Activated naive CD8-positive, alpha-beta T cell treated with anti-CD3 and anti-CD28 coated beads, Interleukin-2, amount 10 ng/mL, durations not matched to agents 7 days and 5 days (primary cell): Measurements from ENCODE around the gene ABCB9. TPM values are rescaled to one million over a fixed set of nuclear protein-coding genes. Genes with fewer than 3 reads are reported as not detected.
A peak's percentile ranks its signal among the peaks of the same experiment; 100 is the strongest.

Experiments used
- ATAC-seq: fragments of 150-1000 bp; cut with Tn5 transposase; one replicate; pipeline ENCODE4 v1.10.0; 2021; ENCODE audit warnings: low read depth, moderate library complexity
- POLR2A ChIA-PET: fragments of 350-600 bp; sonication (Branson Sonifier 250); formaldehyde crosslinking; loops from one replicate; lab custom pipeline; 2021; ENCODE audit warnings: antibody characterized with exemption; lab: Charles Lee
- DNase-seq: peaks from one replicate; pipeline ENCODE4 v3.0.0; 2021
- H3K27ac Mint-ChIP-seq: one replicate; pipeline ENCODE4 v1.8.0; 2022; ENCODE audit warnings: mild to moderate bottlenecking, mixed read lengths
- H3K27me3 Mint-ChIP-seq: one replicate; pipeline ENCODE4 v1.8.0; 2022; ENCODE audit warnings: mild to moderate bottlenecking, moderate library complexity, mixed read lengths
- H3K36me3 Mint-ChIP-seq: one replicate; pipeline ENCODE4 v1.8.0; 2021; ENCODE audit warnings: mild to moderate bottlenecking, mixed read lengths
- H3K4me1 Mint-ChIP-seq: one replicate; pipeline ENCODE4 v1.8.0; 2021; ENCODE audit warnings: mixed read lengths
- H3K4me3 Mint-ChIP-seq: one replicate; pipeline ENCODE4 v1.8.0; 2022; ENCODE audit warnings: mild to moderate bottlenecking, moderate library complexity, mixed read lengths
- H3K9me3 Mint-ChIP-seq: one replicate; pipeline ENCODE4 v1.8.0; 2021; ENCODE audit warnings: mixed read lengths
- total RNA-seq, 2 experiments: library from RNA; stranded (reverse); gene quantifications; one replicate each; pipeline ENCODE4 v1.2.3, GENCODE V29; 2021

The ABCB9 gene
- total RNA-seq, 2 experiments from 2014 or later: 7.0 to 9.2 TPM

DNA sequence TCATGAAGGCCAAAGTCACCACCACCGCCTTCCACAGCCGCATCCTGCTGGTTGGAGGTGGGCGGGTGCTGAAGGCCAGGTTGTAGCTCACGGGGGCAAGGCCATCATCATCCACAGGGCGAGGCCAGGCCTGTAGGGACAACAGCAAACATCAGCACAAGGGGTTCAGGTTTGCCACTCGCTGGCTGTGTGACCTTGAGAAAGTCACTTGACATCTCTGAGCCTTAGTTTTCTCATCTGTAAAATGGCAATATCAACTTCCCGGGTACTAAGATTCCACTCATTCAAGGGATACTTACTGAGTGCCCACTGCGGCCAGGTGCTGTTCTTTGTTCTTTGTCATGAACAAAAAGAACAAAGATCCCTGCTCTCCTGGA lies 6.1 kb downstream of the ABCB9 start:
- POLR2A ChIA-PET: interaction anchor here (0.7 kb wide), 1 partner anchor 19 kb away, joined by 3 read pairs; no protein-coding TSS in a partner anchor
- ATAC-seq: no peak
- Mint-ChIP-seq H3K27me3 (no peaks in the 10 kb centered on the region), H3K4me3 (no peak overlapping the region), H3K27ac (no peak overlapping the region), H3K36me3 (no peaks in the 10 kb centered on the region), H3K9me3 (no peaks in the 10 kb centered on the region), H3K4me1 (peaks cover 5% of the 10 kb centered on the region)
- DNase-seq: no peak

DNA sequence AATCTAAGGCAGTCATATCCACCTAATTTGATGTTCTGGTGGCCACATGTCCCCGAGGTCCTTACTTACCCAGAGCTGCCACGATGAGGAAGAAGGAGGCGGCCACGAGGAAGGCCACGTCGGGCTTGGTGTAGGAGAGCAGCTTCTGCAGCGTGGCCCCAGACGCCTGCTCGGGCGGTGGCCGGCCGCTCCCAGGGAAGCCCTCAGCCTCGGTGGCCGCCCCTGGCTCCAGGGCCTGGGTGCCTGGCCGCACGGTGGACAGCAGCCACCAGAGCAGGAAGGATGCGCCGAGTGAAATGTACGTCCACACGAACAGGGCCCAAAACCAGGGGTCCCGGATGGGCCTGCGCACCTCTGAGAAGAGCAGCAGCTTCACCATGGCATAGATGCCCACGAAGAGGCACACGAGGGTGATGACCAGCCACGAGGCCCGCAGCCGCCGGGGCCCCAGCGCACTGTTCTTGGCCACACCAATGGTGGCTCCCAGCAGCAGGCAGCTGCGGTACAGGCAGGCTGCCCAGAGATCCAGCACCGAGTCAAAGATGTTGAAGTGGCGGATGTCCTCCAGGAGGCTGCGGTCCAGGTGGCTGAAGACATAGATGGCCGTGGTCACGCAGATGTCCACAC lies 6.6 kb downstream of the ABCB9 start:
- H3K4me1 Mint-ChIP-seq: peaks cover 2% of the 10 kb centered on the region
- POLR2A ChIA-PET: no interaction called here
- H3K27me3 Mint-ChIP-seq: no peaks in the 10 kb centered on the region
- ATAC-seq (no peak), DNase-seq (no peak)
- no peaks in the 10 kb centered on the region for H3K36me3 Mint-ChIP-seq
- no peak overlapping the region for H3K4me3 Mint-ChIP-seq
- no peak overlapping the region for H3K27ac Mint-ChIP-seq
- H3K9me3 Mint-ChIP-seq: no peaks in the 10 kb centered on the region

DNA sequence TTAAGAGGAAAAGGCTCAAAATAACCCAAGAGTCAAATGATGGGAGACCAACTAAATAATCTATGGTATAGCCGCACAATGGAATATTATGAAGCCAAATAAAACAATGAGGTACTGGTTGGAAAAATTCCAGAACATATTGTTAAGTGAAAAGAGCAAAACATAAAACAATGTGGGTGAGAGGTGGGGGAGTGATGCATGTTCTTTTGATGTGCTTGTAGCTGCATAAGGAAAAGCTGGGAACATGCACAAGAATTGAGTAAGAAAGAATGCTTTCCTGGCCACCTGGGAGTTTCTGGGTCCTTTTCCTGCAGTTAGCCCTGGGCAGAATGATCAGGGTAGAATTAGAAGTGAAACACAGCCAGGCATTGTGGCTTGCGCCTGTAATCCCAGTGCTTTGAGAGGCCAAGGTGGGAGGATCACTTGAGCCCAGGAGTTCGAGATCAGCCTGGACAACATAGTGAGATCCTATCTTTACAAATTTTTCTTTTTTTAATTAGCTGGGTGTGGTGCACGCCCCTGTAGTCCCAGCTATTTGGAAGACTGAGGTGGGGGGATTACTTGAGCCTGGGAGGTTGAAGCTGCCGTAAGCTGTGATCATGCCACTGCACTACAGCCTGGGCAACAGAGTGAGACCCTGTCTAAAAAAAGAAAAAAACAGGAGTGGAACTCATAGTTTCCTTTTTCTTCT lies 7.9 kb downstream of the ABCB9 start:
- Mint-ChIP-seq H3K27ac (no peak overlapping the region), H3K4me1 (no peaks in the 10 kb centered on the region), H3K9me3 (no peaks in the 10 kb centered on the region), H3K27me3 (no peaks in the 10 kb centered on the region), H3K4me3 (no peak overlapping the region), H3K36me3 (no peaks in the 10 kb centered on the region)
- DNase-seq (no peak), ATAC-seq (no peak)
- POLR2A ChIA-PET: no interaction called here

DNA sequence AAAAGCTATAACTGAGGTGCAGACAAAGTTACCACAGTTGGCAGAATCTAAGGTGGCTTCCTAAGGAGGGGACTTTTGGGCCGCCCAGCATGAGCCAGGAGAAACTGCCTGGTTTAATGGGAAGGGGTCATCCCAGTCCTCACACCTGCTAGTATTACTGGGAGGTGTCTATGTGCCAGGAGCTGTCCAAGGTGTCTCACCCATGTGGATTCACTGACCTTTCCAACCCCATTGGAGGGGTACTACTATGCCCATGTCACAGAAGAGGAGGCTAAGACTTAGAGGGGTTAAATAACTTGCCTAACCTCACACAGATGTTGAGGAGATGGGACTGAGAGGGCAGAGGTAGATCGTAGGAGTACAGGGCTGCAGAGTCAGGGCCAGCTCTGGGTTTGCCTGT lies 10.2 kb downstream of the ABCB9 start:
- H3K27ac Mint-ChIP-seq: no peak overlapping the region
- H3K4me3 Mint-ChIP-seq: no peak overlapping the region
- DNase-seq (no peak), ATAC-seq (no peak)
- no peaks in the 10 kb centered on the region for H3K9me3 Mint-ChIP-seq
- POLR2A ChIA-PET: interaction anchor here (0.5 to 1.2 kb wide), 2 partner anchors 100 to 266 kb away, joined by 3 read pairs; no protein-coding TSS in a partner anchor
- H3K27me3 Mint-ChIP-seq: no peaks in the 10 kb centered on the region
- peaks cover 4% of the 10 kb centered on the region for H3K4me1 Mint-ChIP-seq
- no peaks in the 10 kb centered on the region for H3K36me3 Mint-ChIP-seq

DNA sequence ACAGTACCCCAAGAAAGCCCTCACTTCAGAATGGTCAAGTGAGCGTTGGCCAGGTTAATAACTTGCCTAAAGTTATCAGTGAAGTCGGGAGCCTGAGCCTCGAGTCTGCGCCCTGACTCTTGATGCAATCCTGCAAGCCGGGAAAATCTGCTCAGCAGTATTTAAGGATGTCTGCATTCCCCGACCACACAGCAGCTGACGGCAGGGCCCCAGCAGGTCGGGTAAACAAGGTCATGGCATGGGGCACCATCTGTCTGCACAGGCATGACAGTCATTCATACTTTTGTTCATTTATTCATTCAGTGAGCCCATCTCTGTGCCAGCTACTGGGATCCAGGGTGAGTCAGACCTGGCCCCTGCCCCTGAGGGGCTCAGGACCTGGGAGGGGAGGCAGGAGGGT lies 11.1 kb downstream of the ABCB9 start:
- no peaks in the 10 kb centered on the region for H3K9me3 Mint-ChIP-seq
- no peak overlapping the region for H3K27ac Mint-ChIP-seq
- DNase-seq (no peak), ATAC-seq (no peak)
- H3K4me1 Mint-ChIP-seq: peaks cover 4% of the 10 kb centered on the region
- no peak overlapping the region for H3K4me3 Mint-ChIP-seq
- H3K27me3 Mint-ChIP-seq: no peaks in the 10 kb centered on the region
- no peaks in the 10 kb centered on the region for H3K36me3 Mint-ChIP-seq
- POLR2A ChIA-PET: interaction anchor here (0.5 to 1.2 kb wide), 2 partner anchors 99 to 267 kb away, joined by 3 read pairs; no protein-coding TSS in a partner anchor

DNA sequence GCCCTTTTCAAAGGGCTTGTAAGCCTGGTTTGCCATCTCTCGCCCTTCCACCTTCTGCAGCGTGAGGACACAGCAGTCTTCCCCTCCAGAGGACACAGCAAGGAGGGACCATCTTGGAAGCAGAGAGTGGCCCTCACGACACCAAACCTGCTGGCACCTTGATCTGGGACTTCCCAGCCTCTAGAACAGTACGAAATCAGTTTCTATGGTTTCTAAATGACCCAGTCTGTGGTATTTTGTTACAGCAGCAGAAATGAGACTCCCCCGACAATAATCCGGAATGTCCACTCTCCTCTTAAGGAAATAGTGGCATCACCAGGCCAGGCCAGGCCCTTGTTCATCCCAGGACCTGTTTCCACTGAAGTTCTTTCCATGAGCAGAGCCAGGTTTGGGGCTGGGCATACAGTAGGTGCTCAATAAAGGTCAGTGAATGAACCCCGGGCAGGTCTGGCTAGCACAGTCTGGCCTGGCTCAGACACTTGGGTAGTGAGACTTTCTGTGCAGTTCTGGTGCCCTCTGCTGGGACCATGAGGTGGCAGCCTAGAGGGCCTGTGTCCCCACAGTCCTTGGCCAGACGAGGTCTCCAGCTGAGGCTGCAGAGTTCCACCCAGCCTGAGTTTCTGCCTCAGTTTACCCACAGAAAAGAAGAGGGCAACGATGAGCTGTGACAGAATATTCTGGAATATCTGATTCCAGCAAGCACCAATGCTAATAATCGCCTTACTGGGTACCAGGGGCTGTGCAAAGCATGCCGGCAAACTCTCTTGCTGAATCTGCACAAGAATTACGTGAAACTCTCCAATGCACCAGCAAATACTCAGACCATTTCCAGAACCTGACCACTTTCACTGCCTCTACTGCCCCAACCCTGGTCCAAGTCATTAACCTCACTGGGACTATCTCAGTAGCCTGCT lies 14.0 kb downstream of the ABCB9 start:
- H3K4me3 Mint-ChIP-seq: no peak overlapping the region
- peak; percentile 96 for ATAC-seq
- peaks cover 8% of the 10 kb centered on the region for H3K4me1 Mint-ChIP-seq
- no peaks in the 10 kb centered on the region for H3K27me3 Mint-ChIP-seq
- POLR2A ChIA-PET: no interaction called here
- H3K27ac Mint-ChIP-seq: peak overlapping the region; percentile 18
- no peaks in the 10 kb centered on the region for H3K36me3 Mint-ChIP-seq
- no peaks in the 10 kb centered on the region for H3K9me3 Mint-ChIP-seq
- peak; percentile 75 for DNase-seq

DNA sequence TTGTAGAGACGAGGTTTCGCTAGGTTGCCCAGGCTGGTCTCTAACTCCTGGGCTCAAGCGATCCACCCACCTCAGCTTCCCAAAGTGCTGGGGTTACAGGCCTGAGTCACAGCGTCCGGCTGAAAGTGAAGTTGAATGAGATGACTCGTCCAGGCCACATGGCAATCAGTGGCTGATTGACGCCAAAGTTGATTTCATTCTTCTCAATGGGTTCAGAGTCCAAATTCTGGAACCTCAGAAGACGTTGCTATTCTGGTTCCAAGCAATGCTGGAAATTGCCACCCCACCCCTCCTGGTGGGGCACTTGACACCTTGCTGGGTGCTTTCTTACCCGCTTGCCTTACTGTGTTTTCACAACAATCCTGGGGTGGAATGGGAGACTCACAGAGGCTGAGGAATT lies 14.9 kb downstream of the ABCB9 start:
- no peak overlapping the region for H3K4me3 Mint-ChIP-seq
- H3K9me3 Mint-ChIP-seq: no peaks in the 10 kb centered on the region
- ATAC-seq: no peak
- no peaks in the 10 kb centered on the region for H3K27me3 Mint-ChIP-seq
- H3K36me3 Mint-ChIP-seq: no peaks in the 10 kb centered on the region
- H3K4me1 Mint-ChIP-seq: peaks cover 15% of the 10 kb centered on the region
- no peak for DNase-seq
- H3K27ac Mint-ChIP-seq: no peak overlapping the region
- POLR2A ChIA-PET: no interaction called here

DNA sequence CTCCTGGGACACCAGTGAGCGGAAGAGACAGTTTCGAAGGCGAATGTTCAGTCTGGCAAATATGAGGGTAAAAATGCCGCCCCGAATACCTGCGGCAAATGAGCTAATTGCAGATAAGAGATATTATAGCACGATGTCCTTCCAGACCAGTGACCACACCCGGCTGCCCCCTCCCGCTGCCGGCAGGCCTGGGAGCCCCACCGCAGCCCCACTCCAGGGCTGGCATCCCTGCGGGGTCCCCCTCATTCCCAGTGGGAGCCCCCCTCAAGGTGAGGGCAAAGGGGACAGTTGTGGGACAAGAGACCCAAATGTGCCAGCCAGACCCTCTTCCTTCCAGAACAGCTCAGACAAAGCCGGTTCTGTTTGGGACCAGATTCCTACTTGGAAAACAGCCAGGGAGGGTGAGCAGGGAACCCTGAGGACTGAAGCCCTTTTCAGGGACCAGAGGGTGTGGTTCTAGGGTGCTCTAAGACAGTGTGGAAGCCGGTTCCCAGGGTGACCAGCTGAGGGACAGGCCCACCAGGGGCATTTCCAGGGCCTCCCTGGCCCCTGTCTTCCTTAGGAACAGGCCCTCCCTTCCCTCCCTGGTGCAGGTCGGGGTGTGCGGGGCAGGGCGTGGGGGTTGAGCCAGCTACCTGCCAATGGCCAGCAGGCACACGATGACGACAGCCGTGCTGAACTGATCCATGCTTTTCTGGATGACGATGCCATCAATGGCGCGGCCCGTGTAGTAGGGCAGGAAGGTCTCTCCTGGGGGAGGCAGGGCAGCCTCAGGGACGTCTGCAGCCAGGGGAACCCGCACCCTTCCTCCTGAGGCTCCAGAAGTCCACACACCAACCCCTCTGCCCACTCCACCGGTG lies 16.2 kb downstream of the ABCB9 start:
- ATAC-seq (no peak), DNase-seq (no peak)
- no peaks in the 10 kb centered on the region for H3K36me3 Mint-ChIP-seq
- no peak overlapping the region for H3K4me3 Mint-ChIP-seq
- no peaks in the 10 kb centered on the region for H3K9me3 Mint-ChIP-seq
- POLR2A ChIA-PET: no interaction called here
- H3K27me3 Mint-ChIP-seq: no peaks in the 10 kb centered on the region
- H3K4me1 Mint-ChIP-seq: peaks cover 21% of the 10 kb centered on the region
- H3K27ac Mint-ChIP-seq: no peak overlapping the region

DNA sequence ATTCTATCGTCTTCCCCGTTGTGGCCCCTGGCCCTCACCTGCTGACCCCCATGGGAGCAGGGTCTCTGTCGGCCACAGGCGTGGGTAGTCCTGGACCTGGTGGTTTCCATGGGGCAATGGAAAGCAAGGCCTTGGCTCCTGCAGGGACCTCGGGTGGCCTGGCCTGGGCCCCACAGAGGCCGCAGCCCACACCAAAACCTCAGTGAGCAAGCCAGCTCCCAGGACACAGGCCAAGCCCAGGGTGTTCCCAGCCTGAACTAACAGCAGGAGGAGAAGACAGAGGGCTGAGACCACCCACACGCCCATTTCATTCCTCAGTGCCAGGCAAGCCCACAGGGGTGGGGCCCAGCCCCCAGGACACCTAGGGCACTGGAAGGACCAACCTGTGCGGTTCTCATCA lies 16.9 kb downstream of the ABCB9 start:
- H3K4me1 Mint-ChIP-seq: peaks cover 21% of the 10 kb centered on the region
- H3K27ac Mint-ChIP-seq: no peak overlapping the region
- H3K27me3 Mint-ChIP-seq: no peaks in the 10 kb centered on the region
- ATAC-seq (no peak), DNase-seq (no peak)
- POLR2A ChIA-PET: no interaction called here
- no peaks in the 10 kb centered on the region for H3K9me3 Mint-ChIP-seq
- no peak overlapping the region for H3K4me3 Mint-ChIP-seq
- H3K36me3 Mint-ChIP-seq: no peaks in the 10 kb centered on the region

DNA sequence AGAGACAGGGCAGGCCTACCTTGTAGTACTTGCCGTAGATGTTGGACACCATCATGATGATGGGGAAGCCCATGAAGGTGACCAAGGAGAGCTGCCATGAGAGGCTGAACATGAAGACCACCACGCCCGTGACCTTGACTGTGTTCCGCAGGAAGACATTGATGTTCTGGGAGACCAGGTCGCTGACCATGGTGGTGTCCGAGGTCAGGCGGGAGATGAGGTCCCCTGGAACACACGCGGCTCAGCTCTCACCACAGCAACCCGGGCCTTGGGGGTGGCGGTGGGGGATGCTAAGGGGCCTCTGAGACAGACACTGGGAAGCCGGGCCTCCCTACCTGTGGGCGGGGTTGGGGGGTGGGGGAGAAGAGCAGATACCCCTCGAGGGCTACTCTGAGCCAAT lies 17.7 kb downstream of the ABCB9 start:
- DNase-seq: no peak
- POLR2A ChIA-PET: no interaction called here
- Mint-ChIP-seq H3K36me3 (no peaks in the 10 kb centered on the region), H3K4me3 (no peak overlapping the region), H3K27me3 (no peaks in the 10 kb centered on the region), H3K27ac (no peak overlapping the region), H3K9me3 (no peaks in the 10 kb centered on the region), H3K4me1 (peaks cover 21% of the 10 kb centered on the region)
- no peak for ATAC-seq

DNA sequence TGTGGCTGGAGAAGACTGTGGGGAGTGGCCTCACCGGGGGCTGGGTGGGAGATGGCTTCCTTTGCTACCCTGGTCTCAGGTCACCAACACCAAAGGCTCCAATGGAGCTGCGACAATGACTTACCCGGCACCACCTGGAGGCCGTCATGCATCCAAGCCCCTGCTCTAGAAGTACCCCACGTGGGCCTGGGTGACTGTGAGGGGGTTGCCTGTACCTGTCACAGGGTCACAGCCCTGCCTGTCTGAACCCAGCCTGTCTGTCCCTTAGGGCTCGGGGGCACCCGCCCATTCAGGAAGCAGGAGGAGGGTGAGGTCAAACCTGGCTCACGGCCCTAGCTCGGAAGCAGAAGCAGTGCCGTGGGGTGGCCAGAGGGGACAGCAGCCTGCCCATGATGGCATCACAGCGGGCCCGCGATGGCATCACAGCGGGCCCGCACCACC lies 18.9 kb downstream of the ABCB9 start:
- no peak for ATAC-seq
- no peak for DNase-seq
- Mint-ChIP-seq H3K27me3 (no peaks in the 10 kb centered on the region), H3K36me3 (no peaks in the 10 kb centered on the region), H3K27ac (peak overlapping the region; percentile 67), H3K9me3 (no peaks in the 10 kb centered on the region), H3K4me1 (peaks cover 26% of the 10 kb centered on the region), H3K4me3 (peak overlapping the region; percentile 41)
- POLR2A ChIA-PET: interaction anchor here (0.9 to 1.2 kb wide), 2 partner anchors 68 to 86 kb away, joined by 3 to 4 read pairs; no protein-coding TSS in a partner anchor

DNA sequence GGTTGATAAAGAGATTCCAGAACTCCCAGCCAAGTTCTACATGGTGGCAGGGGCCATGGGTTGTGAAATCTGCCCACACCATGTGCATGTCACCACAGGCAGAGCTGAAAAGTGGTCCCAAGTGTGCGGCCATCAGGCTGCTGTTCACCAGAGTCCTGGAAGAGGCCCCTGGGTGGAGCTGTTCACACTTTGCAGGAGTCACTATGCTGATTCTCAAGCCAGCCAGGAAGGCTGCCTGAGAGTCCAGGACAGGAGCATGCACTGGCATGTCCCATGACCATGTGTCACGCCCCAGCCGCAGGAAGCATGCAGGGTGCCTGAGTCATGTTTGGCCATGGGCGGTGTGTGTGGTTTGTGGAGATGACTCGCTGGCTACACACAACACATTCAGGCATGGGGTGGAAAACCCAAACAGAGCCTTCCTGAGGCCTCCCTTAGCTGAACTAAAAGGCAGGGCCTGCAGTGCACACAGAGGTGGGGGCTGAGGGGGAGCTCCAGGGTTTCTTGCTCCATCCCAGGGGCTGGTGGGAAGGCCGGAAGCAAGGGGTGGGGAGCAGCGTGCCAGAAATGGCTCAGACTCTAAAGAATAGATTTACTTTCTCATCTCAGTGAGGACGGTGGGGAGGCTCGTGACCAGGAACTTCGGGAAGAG lies 19.4 kb downstream of the ABCB9 start:
- peak overlapping the region; percentile 67 for H3K27ac Mint-ChIP-seq
- no peaks in the 10 kb centered on the region for H3K9me3 Mint-ChIP-seq
- H3K36me3 Mint-ChIP-seq: no peaks in the 10 kb centered on the region
- POLR2A ChIA-PET: interaction anchor here (0.9 to 1.5 kb wide), 3 partner anchors 48 to 86 kb away, joined by 3 to 7 read pairs (median 4); no protein-coding TSS in a partner anchor
- DNase-seq (peak; percentile 76), ATAC-seq (peak; percentile 85)
- peaks cover 22% of the 10 kb centered on the region for H3K4me1 Mint-ChIP-seq
- peak overlapping the region; percentile 41 for H3K4me3 Mint-ChIP-seq
- H3K27me3 Mint-ChIP-seq: no peaks in the 10 kb centered on the region
